ENCODE data around the gene ADAMTSL3.
"Not testable (repeated sequence)": the region's sequence is repeated elsewhere in the genome, so short reads cannot be mapped to it uniquely, and the experiment has no call there.

ADAMTSL3 gene

GRCh38 chr15:83697716-83698115, 43.8 kb downstream of the ADAMTSL3 start:
- DNase-seq (ENCODE audit: low read depth in 2 of 2): no peak

GRCh38 chr15:83698294-83698693, 44.4 kb downstream of the ADAMTSL3 start:
- DNase-seq (ENCODE audit: low read depth in 2 of 2): no peak

- DNase-seq (ENCODE audit: low read depth in 2 of 2): no peak
Measured at GRCh38 chr15:83699028-83699427, 45.1 kb downstream of the ADAMTSL3 start.

GRCh38 chr15:83700082-83700481, 46.2 kb downstream of the ADAMTSL3 start:
- DNase-seq (ENCODE audit: low read depth in 2 of 2): no peak

GRCh38 chr15:83702314-83702713, 48.4 kb downstream of the ADAMTSL3 start:
- not testable (repeated sequence) for DNase-seq (ENCODE audit: low read depth in 2 of 2)

GRCh38 chr15:83708328-83708727, 54.4 kb downstream of the ADAMTSL3 start:
- no peak for DNase-seq (ENCODE audit: low read depth in 2 of 2)

- no peak for DNase-seq (ENCODE audit: low read depth in 2 of 2)
Measured at GRCh38 chr15:83709241-83709640, 55.3 kb downstream of the ADAMTSL3 start.

GRCh38 chr15:83709811-83710210, 55.9 kb downstream of the ADAMTSL3 start:
- no peak for DNase-seq (ENCODE audit: low read depth in 2 of 2)

- DNase-seq (ENCODE audit: low read depth in 2 of 2): no peak
Measured at GRCh38 chr15:83710452-83710851, 56.5 kb downstream of the ADAMTSL3 start.

GRCh38 chr15:83711236-83711635, 57.3 kb downstream of the ADAMTSL3 start:
- no peak for DNase-seq (ENCODE audit: low read depth in 2 of 2)

- no peak for DNase-seq (ENCODE audit: low read depth in 2 of 2)
Measured at GRCh38 chr15:83713242-83713641, 59.3 kb downstream of the ADAMTSL3 start.

GRCh38 chr15:83714939-83715628, 61.2 kb downstream of the ADAMTSL3 start:
- no peak for DNase-seq (ENCODE audit: low read depth in 2 of 2)

- no peak for DNase-seq (ENCODE audit: low read depth in 2 of 2)
Measured at GRCh38 chr15:83716605-83717004, 62.7 kb downstream of the ADAMTSL3 start.

GRCh38 chr15:83717010-83717409, 63.1 kb downstream of the ADAMTSL3 start:
- no peak for DNase-seq (ENCODE audit: low read depth in 2 of 2)

- DNase-seq (ENCODE audit: low read depth in 2 of 2): no peak
Measured at GRCh38 chr15:83720468-83720867, 66.5 kb downstream of the ADAMTSL3 start.

- DNase-seq (ENCODE audit: low read depth in 2 of 2): no peak
Measured at GRCh38 chr15:83721031-83721430, 67.1 kb downstream of the ADAMTSL3 start.

GRCh38 chr15:83721981-83722380, 68.1 kb downstream of the ADAMTSL3 start:
- no peak for DNase-seq (ENCODE audit: low read depth in 2 of 2)

- no peak for DNase-seq (ENCODE audit: low read depth in 2 of 2)
Measured at GRCh38 chr15:83723216-83723615, 69.3 kb downstream of the ADAMTSL3 start.

- no peak for DNase-seq (ENCODE audit: low read depth in 2 of 2)
Measured at GRCh38 chr15:83732196-83732595, 78.3 kb downstream of the ADAMTSL3 start.

- DNase-seq (ENCODE audit: low read depth in 2 of 2): no peak
Measured at GRCh38 chr15:83732770-83733169, 78.8 kb downstream of the ADAMTSL3 start.

GRCh38 chr15:83733206-83733605, 79.3 kb downstream of the ADAMTSL3 start:
- no peak for DNase-seq (ENCODE audit: low read depth in 2 of 2)

GRCh38 chr15:83733691-83734090, 79.8 kb downstream of the ADAMTSL3 start:
- DNase-seq (ENCODE audit: low read depth in 2 of 2): no peak

- no peak for DNase-seq (ENCODE audit: low read depth in 2 of 2)
Measured at GRCh38 chr15:83734487-83734886, 80.6 kb downstream of the ADAMTSL3 start.

GRCh38 chr15:83739629-83740028, 85.7 kb downstream of the ADAMTSL3 start:
- DNase-seq (ENCODE audit: low read depth in 2 of 2): no peak

All from stimulated activated CD8-positive, alpha-beta memory T cell treated with anti-CD3 and anti-CD28 coated beads, Interleukin-2, amount 100 ng/mL, for 1 hour (primary cell).